ENCODE measurements around the gene DDAH1. TPM values are rescaled to one million over a fixed set of nuclear protein-coding genes. Genes with fewer than 3 reads are reported as not detected.

DDAH1 gene
- total RNA-seq, 1 donor from 2014 or later: 5.4 TPM

GRCh38 chr1:85484264-85484663, 19.3 kb upstream of the DDAH1 start:
- H3K9me3 Mint-ChIP-seq (ENCODE audit: unreplicated experiment): no peaks in the 10 kb centered on the region
- no peak for TF ChIP-seq CTCF (IDR thresholded peaks at IDR 0.05; ENCODE audit: partially characterized antibody, unreplicated experiment)
- H3K4me1 Mint-ChIP-seq (ENCODE audit: low read depth, unreplicated experiment): no peaks in the 10 kb centered on the region
- H3K27ac Mint-ChIP-seq (ENCODE audit: unreplicated experiment): no peak overlapping the region
- no peak for DNase-seq
- no peaks in the 10 kb centered on the region for H3K36me3 Mint-ChIP-seq (ENCODE audit: unreplicated experiment)
- H3K27me3 Mint-ChIP-seq (ENCODE audit: unreplicated experiment): no peaks in the 10 kb centered on the region
- H3K4me3 Mint-ChIP-seq (ENCODE audit: unreplicated experiment): no peak overlapping the region

- no peak overlapping the region for H3K27ac Mint-ChIP-seq (ENCODE audit: unreplicated experiment)
Measured at GRCh38 chr1:85481688-85482087, 16.7 kb upstream of the DDAH1 start.

GRCh38 chr1:85480566-85480965, 15.6 kb upstream of the DDAH1 start:
- no peaks in the 10 kb centered on the region for H3K27me3 Mint-ChIP-seq (ENCODE audit: unreplicated experiment)
- H3K9me3 Mint-ChIP-seq (ENCODE audit: unreplicated experiment): no peaks in the 10 kb centered on the region
- no peak for DNase-seq
- H3K27ac Mint-ChIP-seq (ENCODE audit: unreplicated experiment): no peak overlapping the region
- no peak for TF ChIP-seq CTCF (IDR thresholded peaks at IDR 0.05; ENCODE audit: partially characterized antibody, unreplicated experiment)
- H3K4me1 Mint-ChIP-seq (ENCODE audit: low read depth, unreplicated experiment): no peaks in the 10 kb centered on the region
- no peak overlapping the region for H3K4me3 Mint-ChIP-seq (ENCODE audit: unreplicated experiment)
- no peaks in the 10 kb centered on the region for H3K36me3 Mint-ChIP-seq (ENCODE audit: unreplicated experiment)

More at GRCh38 chr1:85481688-85482087, 16.7 kb upstream of the DDAH1 start:
- no peaks in the 10 kb centered on the region for H3K27me3 Mint-ChIP-seq (ENCODE audit: unreplicated experiment)
- H3K9me3 Mint-ChIP-seq (ENCODE audit: unreplicated experiment): no peaks in the 10 kb centered on the region
- no peaks in the 10 kb centered on the region for H3K4me1 Mint-ChIP-seq (ENCODE audit: low read depth, unreplicated experiment)
- no peak overlapping the region for H3K4me3 Mint-ChIP-seq (ENCODE audit: unreplicated experiment)
- no peaks in the 10 kb centered on the region for H3K36me3 Mint-ChIP-seq (ENCODE audit: unreplicated experiment)
- TF ChIP-seq CTCF (IDR thresholded peaks at IDR 0.05; ENCODE audit: partially characterized antibody, unreplicated experiment): no peak
- no peak for DNase-seq

GRCh38 chr1:85479491-85479890, 14.5 kb upstream of the DDAH1 start:
- Mint-ChIP-seq H3K4me3 (ENCODE audit: unreplicated experiment) (no peak overlapping the region), H3K27me3 (ENCODE audit: unreplicated experiment) (no peaks in the 10 kb centered on the region), H3K27ac (ENCODE audit: unreplicated experiment) (no peak overlapping the region), H3K36me3 (ENCODE audit: unreplicated experiment) (no peaks in the 10 kb centered on the region), H3K4me1 (ENCODE audit: low read depth, unreplicated experiment) (no peaks in the 10 kb centered on the region), H3K9me3 (ENCODE audit: unreplicated experiment) (no peaks in the 10 kb centered on the region)
- no peak for TF ChIP-seq CTCF (IDR thresholded peaks at IDR 0.05; ENCODE audit: partially characterized antibody, unreplicated experiment)
- no peak for DNase-seq

GRCh38 chr1:85478366-85478765, 13.4 kb upstream of the DDAH1 start:
- no peaks in the 10 kb centered on the region for H3K9me3 Mint-ChIP-seq (ENCODE audit: unreplicated experiment)
- no peaks in the 10 kb centered on the region for H3K4me1 Mint-ChIP-seq (ENCODE audit: low read depth, unreplicated experiment)
- no peak overlapping the region for H3K27ac Mint-ChIP-seq (ENCODE audit: unreplicated experiment)
- H3K27me3 Mint-ChIP-seq (ENCODE audit: unreplicated experiment): peaks cover 1% of the 10 kb centered on the region
- no peak overlapping the region for H3K4me3 Mint-ChIP-seq (ENCODE audit: unreplicated experiment)
- H3K36me3 Mint-ChIP-seq (ENCODE audit: unreplicated experiment): no peaks in the 10 kb centered on the region
- no peak for DNase-seq
- TF ChIP-seq CTCF (IDR thresholded peaks at IDR 0.05; ENCODE audit: partially characterized antibody, unreplicated experiment): no peak
